ENCODE measurements around the gene RASGRF1.

RASGRF1 gene

GRCh38 chr15:78943692-78944091, 146.9 kb downstream of the RASGRF1 start:
- H3K27me3 Mint-ChIP-seq (ENCODE audit: low read depth), result peaks cover 25% of the 10 kb centered on the region
- H3K4me3 Mint-ChIP-seq, result peak overlapping the region; percentile 84
- H3K9me3 Mint-ChIP-seq, result no peaks in the 10 kb centered on the region
- H3K4me1 Mint-ChIP-seq (ENCODE audit: low read depth), result peaks cover 16% of the 10 kb centered on the region
- no peak overlapping the region for H3K27ac Mint-ChIP-seq
- H3K36me3 Mint-ChIP-seq (ENCODE audit: low read depth), result peaks cover 17% of the 10 kb centered on the region
- no peak for DNase-seq (ENCODE audit: low spot score)

GRCh38 chr15:78942741-78943140, 147.8 kb downstream of the RASGRF1 start:
- no peaks in the 10 kb centered on the region for H3K9me3 Mint-ChIP-seq
- no peak for DNase-seq (ENCODE audit: low spot score)
- peaks cover 22% of the 10 kb centered on the region for H3K36me3 Mint-ChIP-seq (ENCODE audit: low read depth)
- peaks cover 24% of the 10 kb centered on the region for H3K4me1 Mint-ChIP-seq (ENCODE audit: low read depth)
- peaks cover 21% of the 10 kb centered on the region for H3K27me3 Mint-ChIP-seq (ENCODE audit: low read depth)
- no peak overlapping the region for H3K4me3 Mint-ChIP-seq
- H3K27ac Mint-ChIP-seq, result no peak overlapping the region

GRCh38 chr15:78938658-78939488, 151.7 kb downstream of the RASGRF1 start:
- peaks cover 37% of the 10 kb centered on the region for H3K36me3 Mint-ChIP-seq (ENCODE audit: low read depth)
- H3K27me3 Mint-ChIP-seq (ENCODE audit: low read depth), result peaks cover 3% of the 10 kb centered on the region
- no peaks in the 10 kb centered on the region for H3K9me3 Mint-ChIP-seq
- H3K27ac Mint-ChIP-seq, result peak overlapping the region; percentile 79
- peak overlapping the region; percentile 56 for H3K4me3 Mint-ChIP-seq
- no peak for DNase-seq (ENCODE audit: low spot score)
- H3K4me1 Mint-ChIP-seq (ENCODE audit: low read depth), result peaks cover 28% of the 10 kb centered on the region

- DNase-seq (ENCODE audit: low spot score), result peak; percentile 49
- Mint-ChIP-seq H3K27me3 (ENCODE audit: low read depth) (no peaks in the 10 kb centered on the region), H3K27ac (peak overlapping the region; percentile 76), H3K36me3 (ENCODE audit: low read depth) (peaks cover 34% of the 10 kb centered on the region), H3K4me1 (ENCODE audit: low read depth) (peaks cover 25% of the 10 kb centered on the region), H3K4me3 (peak overlapping the region; percentile 73), H3K9me3 (no peaks in the 10 kb centered on the region)
Observed at GRCh38 chr15:78937132-78937739, 153.3 kb downstream of the RASGRF1 start.

- peaks cover 22% of the 10 kb centered on the region for H3K4me1 Mint-ChIP-seq (ENCODE audit: low read depth)
- no peaks in the 10 kb centered on the region for H3K27me3 Mint-ChIP-seq (ENCODE audit: low read depth)
- no peak for DNase-seq (ENCODE audit: low spot score)
- no peaks in the 10 kb centered on the region for H3K9me3 Mint-ChIP-seq
- H3K4me3 Mint-ChIP-seq, result no peak overlapping the region
- peaks cover 32% of the 10 kb centered on the region for H3K36me3 Mint-ChIP-seq (ENCODE audit: low read depth)
- H3K27ac Mint-ChIP-seq, result peak overlapping the region; percentile 15
Observed at GRCh38 chr15:78934655-78935023, 155.9 kb downstream of the RASGRF1 start.

- H3K27ac Mint-ChIP-seq, result peak overlapping the region; percentile 15
- no peak for DNase-seq (ENCODE audit: low spot score)
- no peaks in the 10 kb centered on the region for H3K27me3 Mint-ChIP-seq (ENCODE audit: low read depth)
- peaks cover 18% of the 10 kb centered on the region for H3K4me1 Mint-ChIP-seq (ENCODE audit: low read depth)
- peaks cover 29% of the 10 kb centered on the region for H3K36me3 Mint-ChIP-seq (ENCODE audit: low read depth)
- no peaks in the 10 kb centered on the region for H3K9me3 Mint-ChIP-seq
- no peak overlapping the region for H3K4me3 Mint-ChIP-seq
Observed at GRCh38 chr15:78933823-78934654, 156.5 kb downstream of the RASGRF1 start.

- Mint-ChIP-seq H3K27me3 (ENCODE audit: low read depth) (no peaks in the 10 kb centered on the region), H3K9me3 (no peaks in the 10 kb centered on the region), H3K27ac (no peak overlapping the region), H3K4me1 (ENCODE audit: low read depth) (peaks cover 11% of the 10 kb centered on the region), H3K36me3 (ENCODE audit: low read depth) (peaks cover 21% of the 10 kb centered on the region), H3K4me3 (no peak overlapping the region)
- no peak for DNase-seq (ENCODE audit: low spot score)
Observed at GRCh38 chr15:78933187-78933822, 157.3 kb downstream of the RASGRF1 start.

- no peaks in the 10 kb centered on the region for H3K9me3 Mint-ChIP-seq
- peaks cover 5% of the 10 kb centered on the region for H3K4me1 Mint-ChIP-seq (ENCODE audit: low read depth)
- H3K4me3 Mint-ChIP-seq, result no peak overlapping the region
- no peak for DNase-seq (ENCODE audit: low spot score)
- H3K27ac Mint-ChIP-seq, result no peak overlapping the region
- H3K27me3 Mint-ChIP-seq (ENCODE audit: low read depth), result no peaks in the 10 kb centered on the region
- peaks cover 23% of the 10 kb centered on the region for H3K36me3 Mint-ChIP-seq (ENCODE audit: low read depth)
Observed at GRCh38 chr15:78932258-78932808, 158.2 kb downstream of the RASGRF1 start.

GRCh38 chr15:78931439-78932257, 158.9 kb downstream of the RASGRF1 start:
- Mint-ChIP-seq H3K36me3 (ENCODE audit: low read depth) (peaks cover 27% of the 10 kb centered on the region), H3K4me1 (ENCODE audit: low read depth) (no peaks in the 10 kb centered on the region), H3K4me3 (no peak overlapping the region), H3K9me3 (no peaks in the 10 kb centered on the region), H3K27me3 (ENCODE audit: low read depth) (no peaks in the 10 kb centered on the region), H3K27ac (no peak overlapping the region)
- no peak for DNase-seq (ENCODE audit: low spot score)

- H3K9me3 Mint-ChIP-seq, result no peaks in the 10 kb centered on the region
- peak overlapping the region; percentile 31 for H3K27ac Mint-ChIP-seq
- DNase-seq (ENCODE audit: low spot score), result no peak
- no peaks in the 10 kb centered on the region for H3K27me3 Mint-ChIP-seq (ENCODE audit: low read depth)
- H3K4me1 Mint-ChIP-seq (ENCODE audit: low read depth), result no peaks in the 10 kb centered on the region
- no peak overlapping the region for H3K4me3 Mint-ChIP-seq
- peaks cover 26% of the 10 kb centered on the region for H3K36me3 Mint-ChIP-seq (ENCODE audit: low read depth)
Observed at GRCh38 chr15:78930577-78931388, 159.8 kb downstream of the RASGRF1 start.

GRCh38 chr15:78929536-78930264, 160.9 kb downstream of the RASGRF1 start:
- Mint-ChIP-seq H3K9me3 (no peaks in the 10 kb centered on the region), H3K4me1 (ENCODE audit: low read depth) (no peaks in the 10 kb centered on the region), H3K4me3 (no peak overlapping the region), H3K27ac (no peak overlapping the region), H3K36me3 (ENCODE audit: low read depth) (peaks cover 22% of the 10 kb centered on the region), H3K27me3 (ENCODE audit: low read depth) (no peaks in the 10 kb centered on the region)
- no peak for DNase-seq (ENCODE audit: low spot score)

GRCh38 chr15:78928616-78929093, 161.9 kb downstream of the RASGRF1 start:
- no peaks in the 10 kb centered on the region for H3K27me3 Mint-ChIP-seq (ENCODE audit: low read depth)
- DNase-seq (ENCODE audit: low spot score), result no peak
- no peak overlapping the region for H3K27ac Mint-ChIP-seq
- peaks cover 24% of the 10 kb centered on the region for H3K36me3 Mint-ChIP-seq (ENCODE audit: low read depth)
- H3K4me3 Mint-ChIP-seq, result no peak overlapping the region
- no peaks in the 10 kb centered on the region for H3K4me1 Mint-ChIP-seq (ENCODE audit: low read depth)
- H3K9me3 Mint-ChIP-seq, result no peaks in the 10 kb centered on the region
